ENCODE data around the gene ADAMTS17. TPM values are rescaled to one million over a fixed set of nuclear protein-coding genes. Genes with fewer than 3 reads are reported as not detected.

The ADAMTS17 gene
- total and polyA plus RNA-seq, 5 donors from 2014 or later: 0.20 to 8.2 (median 0.67) TPM; not detected in 1

- H3K27ac Mint-ChIP-seq: no peak overlapping the region
- H3K36me3 Mint-ChIP-seq: peaks cover 9% of the 10 kb centered on the region
- H3K9me3 Mint-ChIP-seq: no peaks in the 10 kb centered on the region
- no peak overlapping the region for H3K4me3 Mint-ChIP-seq
- Histone ChIP-seq H3K27ac (ENCODE audit: insufficient read depth, low read length, poor library complexity, severe bottlenecking) (no peak overlapping the region), H3K4me1 (ENCODE audit: control insufficient read depth, insufficient read depth, low read length, poor library complexity, severe bottlenecking) (no peaks in the 10 kb centered on the region), H3K4me3 (ENCODE audit: low read depth, low read length) (no peak overlapping the region), H3K36me3 (ENCODE audit: control insufficient read depth, insufficient read depth, low read length) (no peaks in the 10 kb centered on the region), H3K9me3 (ENCODE audit: control insufficient read depth in 2 of 2, low read length in 2 of 2) (no peaks in the 10 kb centered on the region), H3K27me3 (ENCODE audit: control insufficient read depth, insufficient read depth, low read length) (no peaks in the 10 kb centered on the region)
- no peaks in the 10 kb centered on the region for H3K27me3 Mint-ChIP-seq
- no peak for ATAC-seq (ENCODE audit: low read depth in 2 of 2)
- no peak for DNase-seq
- no peaks in the 10 kb centered on the region for H3K4me1 Mint-ChIP-seq
These were observed 241.8 kb downstream of the ADAMTS17 start for GRCh38 chr15:100099976-100100375.

- no peaks in the 10 kb centered on the region for H3K36me3 ChIP-seq (ENCODE audit: control insufficient read depth, insufficient read depth, low read length)
- no peak overlapping the region for H3K27ac Mint-ChIP-seq
- no peaks in the 10 kb centered on the region for H3K4me1 Mint-ChIP-seq
- no peaks in the 10 kb centered on the region for H3K9me3 ChIP-seq (ENCODE audit: control insufficient read depth in 2 of 2, low read length in 2 of 2)
- H3K36me3 Mint-ChIP-seq: peaks cover 6% of the 10 kb centered on the region
- H3K9me3 Mint-ChIP-seq: no peaks in the 10 kb centered on the region
- no peaks in the 10 kb centered on the region for H3K4me1 ChIP-seq (ENCODE audit: control insufficient read depth, insufficient read depth, low read length, poor library complexity, severe bottlenecking)
- no peaks in the 10 kb centered on the region for H3K27me3 Mint-ChIP-seq
- no peak overlapping the region for H3K4me3 Mint-ChIP-seq
- H3K4me3 ChIP-seq (ENCODE audit: low read depth, low read length): no peak overlapping the region
- no peaks in the 10 kb centered on the region for H3K27me3 ChIP-seq (ENCODE audit: control insufficient read depth, insufficient read depth, low read length)
- ATAC-seq (ENCODE audit: low read depth in 2 of 2): no peak
- H3K27ac ChIP-seq (ENCODE audit: insufficient read depth, low read length, poor library complexity, severe bottlenecking): no peak overlapping the region
- no peak for DNase-seq
These were observed 243.1 kb downstream of the ADAMTS17 start for GRCh38 chr15:100098705-100099104.

GRCh38 chr15:100097342-100098127, 244.2 kb downstream of the ADAMTS17 start:
- no peaks in the 10 kb centered on the region for H3K4me1 ChIP-seq (ENCODE audit: control insufficient read depth, insufficient read depth, low read length, poor library complexity, severe bottlenecking)
- ATAC-seq (ENCODE audit: low read depth in 2 of 2) (no peak), DNase-seq (no peak)
- Mint-ChIP-seq H3K27me3 (no peaks in the 10 kb centered on the region), H3K4me1 (no peaks in the 10 kb centered on the region), H3K9me3 (no peaks in the 10 kb centered on the region), H3K36me3 (peaks cover 6% of the 10 kb centered on the region), H3K27ac (no peak overlapping the region), H3K4me3 (no peak overlapping the region)
- no peaks in the 10 kb centered on the region for H3K9me3 ChIP-seq (ENCODE audit: control insufficient read depth in 2 of 2, low read length in 2 of 2)
- no peaks in the 10 kb centered on the region for H3K27me3 ChIP-seq (ENCODE audit: control insufficient read depth, insufficient read depth, low read length)
- no peaks in the 10 kb centered on the region for H3K36me3 ChIP-seq (ENCODE audit: control insufficient read depth, insufficient read depth, low read length)
- no peak overlapping the region for H3K4me3 ChIP-seq (ENCODE audit: low read depth, low read length)
- no peak overlapping the region for H3K27ac ChIP-seq (ENCODE audit: insufficient read depth, low read length, poor library complexity, severe bottlenecking)

GRCh38 chr15:100096700-100097099, 245.1 kb downstream of the ADAMTS17 start:
- Mint-ChIP-seq H3K4me1 (no peaks in the 10 kb centered on the region), H3K36me3 (peaks cover 6% of the 10 kb centered on the region), H3K27me3 (no peaks in the 10 kb centered on the region), H3K9me3 (no peaks in the 10 kb centered on the region), H3K4me3 (no peak overlapping the region), H3K27ac (no peak overlapping the region)
- no peaks in the 10 kb centered on the region for H3K27me3 ChIP-seq (ENCODE audit: control insufficient read depth, insufficient read depth, low read length)
- ATAC-seq (ENCODE audit: low read depth in 2 of 2) (no peak), DNase-seq (no peak)
- no peak overlapping the region for H3K4me3 ChIP-seq (ENCODE audit: low read depth, low read length)
- H3K27ac ChIP-seq (ENCODE audit: insufficient read depth, low read length, poor library complexity, severe bottlenecking): no peak overlapping the region
- H3K4me1 ChIP-seq (ENCODE audit: control insufficient read depth, insufficient read depth, low read length, poor library complexity, severe bottlenecking): no peaks in the 10 kb centered on the region
- H3K9me3 ChIP-seq (ENCODE audit: control insufficient read depth in 2 of 2, low read length in 2 of 2): no peaks in the 10 kb centered on the region
- no peaks in the 10 kb centered on the region for H3K36me3 ChIP-seq (ENCODE audit: control insufficient read depth, insufficient read depth, low read length)

GRCh38 chr15:100096248-100096600, 245.6 kb downstream of the ADAMTS17 start:
- Histone ChIP-seq H3K4me1 (ENCODE audit: control insufficient read depth, insufficient read depth, low read length, poor library complexity, severe bottlenecking) (no peaks in the 10 kb centered on the region), H3K27ac (ENCODE audit: insufficient read depth, low read length, poor library complexity, severe bottlenecking) (no peak overlapping the region), H3K36me3 (ENCODE audit: control insufficient read depth, insufficient read depth, low read length) (no peaks in the 10 kb centered on the region), H3K9me3 (ENCODE audit: control insufficient read depth in 2 of 2, low read length in 2 of 2) (no peaks in the 10 kb centered on the region), H3K4me3 (ENCODE audit: low read depth, low read length) (no peak overlapping the region), H3K27me3 (ENCODE audit: control insufficient read depth, insufficient read depth, low read length) (no peaks in the 10 kb centered on the region)
- H3K27me3 Mint-ChIP-seq: no peaks in the 10 kb centered on the region
- H3K27ac Mint-ChIP-seq: peak overlapping the region in 1 of 3 donors; percentile 72
- no peak for ATAC-seq (ENCODE audit: low read depth in 2 of 2)
- peaks cover 10% of the 10 kb centered on the region for H3K36me3 Mint-ChIP-seq
- H3K4me1 Mint-ChIP-seq: no peaks in the 10 kb centered on the region
- no peak for DNase-seq
- no peaks in the 10 kb centered on the region for H3K9me3 Mint-ChIP-seq
- no peak overlapping the region for H3K4me3 Mint-ChIP-seq

- Histone ChIP-seq H3K36me3 (ENCODE audit: control insufficient read depth, insufficient read depth, low read length) (no peaks in the 10 kb centered on the region), H3K27ac (ENCODE audit: insufficient read depth, low read length, poor library complexity, severe bottlenecking) (no peak overlapping the region), H3K4me3 (ENCODE audit: low read depth, low read length) (no peak overlapping the region), H3K27me3 (ENCODE audit: control insufficient read depth, insufficient read depth, low read length) (no peaks in the 10 kb centered on the region), H3K9me3 (ENCODE audit: control insufficient read depth in 2 of 2, low read length in 2 of 2) (no peaks in the 10 kb centered on the region), H3K4me1 (ENCODE audit: control insufficient read depth, insufficient read depth, low read length, poor library complexity, severe bottlenecking) (no peaks in the 10 kb centered on the region)
- no peak for ATAC-seq (ENCODE audit: low read depth in 2 of 2)
- no peaks in the 10 kb centered on the region for H3K27me3 Mint-ChIP-seq
- no peaks in the 10 kb centered on the region for H3K9me3 Mint-ChIP-seq
- no peak for DNase-seq
- peaks cover 12% of the 10 kb centered on the region for H3K36me3 Mint-ChIP-seq
- H3K4me3 Mint-ChIP-seq: no peak overlapping the region
- H3K27ac Mint-ChIP-seq: peak overlapping the region in 2 of 3 donors; percentile 55 to 72
- no peaks in the 10 kb centered on the region for H3K4me1 Mint-ChIP-seq
These were observed 246.1 kb downstream of the ADAMTS17 start for GRCh38 chr15:100095541-100096247.

- Histone ChIP-seq H3K4me1 (ENCODE audit: control insufficient read depth, insufficient read depth, low read length, poor library complexity, severe bottlenecking) (no peaks in the 10 kb centered on the region), H3K27me3 (ENCODE audit: control insufficient read depth, insufficient read depth, low read length) (no peaks in the 10 kb centered on the region), H3K27ac (ENCODE audit: insufficient read depth, low read length, poor library complexity, severe bottlenecking) (no peak overlapping the region), H3K9me3 (ENCODE audit: control insufficient read depth in 2 of 2, low read length in 2 of 2) (no peaks in the 10 kb centered on the region), H3K36me3 (ENCODE audit: control insufficient read depth, insufficient read depth, low read length) (no peaks in the 10 kb centered on the region), H3K4me3 (ENCODE audit: low read depth, low read length) (no peak overlapping the region)
- DNase-seq (no peak), ATAC-seq (ENCODE audit: low read depth in 2 of 2) (no peak)
- H3K4me3 Mint-ChIP-seq: no peak overlapping the region
- peaks cover 17% of the 10 kb centered on the region for H3K36me3 Mint-ChIP-seq
- no peaks in the 10 kb centered on the region for H3K9me3 Mint-ChIP-seq
- no peaks in the 10 kb centered on the region for H3K27me3 Mint-ChIP-seq
- H3K4me1 Mint-ChIP-seq: no peaks in the 10 kb centered on the region
- H3K27ac Mint-ChIP-seq: no peak overlapping the region
These were observed 247.7 kb downstream of the ADAMTS17 start for GRCh38 chr15:100094127-100094510.

All from CD4-positive, CD25-positive, alpha-beta regulatory T cell (primary cell).